ENCODE data around the gene FAT3.

The FAT3 gene

DNA sequence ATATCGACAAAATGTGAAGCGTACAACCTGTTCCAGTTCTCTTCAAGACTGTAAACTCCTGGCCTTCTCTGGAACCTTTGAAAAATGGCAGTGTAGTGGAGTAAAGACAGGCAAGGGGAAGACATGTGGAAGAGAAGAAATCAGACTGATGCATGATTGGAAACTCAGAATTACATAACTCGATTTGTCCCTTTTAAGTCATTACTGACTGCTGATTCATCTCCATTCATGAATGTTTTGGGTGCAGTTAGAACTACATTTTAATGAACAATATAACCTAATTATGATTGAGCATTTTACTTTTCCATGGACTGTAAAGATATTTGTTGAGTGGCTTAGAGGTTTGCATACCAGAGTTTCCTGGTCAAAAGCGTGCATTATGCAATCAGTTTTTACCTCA, 32.9 kb downstream of the FAT3 start:
- ChIA-PET POLR2A (no interaction called here), CTCF (no interaction called here)
- H3K4me3 ChIP-seq (ENCODE audit: low read depth, low read length) = no peak overlapping the region
- no peak for DNase-seq (ENCODE audit: low read depth, low spot score)
- TF ChIP-seq, protein P1, sequence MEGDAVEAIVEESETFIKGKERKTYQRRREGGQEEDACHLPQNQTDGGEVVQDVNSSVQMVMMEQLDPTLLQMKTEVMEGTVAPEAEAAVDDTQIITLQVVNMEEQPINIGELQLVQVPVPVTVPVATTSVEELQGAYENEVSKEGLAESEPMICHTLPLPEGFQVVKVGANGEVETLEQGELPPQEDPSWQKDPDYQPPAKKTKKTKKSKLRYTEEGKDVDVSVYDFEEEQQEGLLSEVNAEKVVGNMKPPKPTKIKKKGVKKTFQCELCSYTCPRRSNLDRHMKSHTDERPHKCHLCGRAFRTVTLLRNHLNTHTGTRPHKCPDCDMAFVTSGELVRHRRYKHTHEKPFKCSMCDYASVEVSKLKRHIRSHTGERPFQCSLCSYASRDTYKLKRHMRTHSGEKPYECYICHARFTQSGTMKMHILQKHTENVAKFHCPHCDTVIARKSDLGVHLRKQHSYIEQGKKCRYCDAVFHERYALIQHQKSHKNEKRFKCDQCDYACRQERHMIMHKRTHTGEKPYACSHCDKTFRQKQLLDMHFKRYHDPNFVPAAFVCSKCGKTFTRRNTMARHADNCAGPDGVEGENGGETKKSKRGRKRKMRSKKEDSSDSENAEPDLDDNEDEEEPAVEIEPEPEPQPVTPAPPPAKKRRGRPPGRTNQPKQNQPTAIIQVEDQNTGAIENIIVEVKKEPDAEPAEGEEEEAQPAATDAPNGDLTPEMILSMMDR (IDR thresholded peaks at IDR 0.05; ENCODE audit: insufficient read depth, low read length, missing control alignments) = no peak

DNA sequence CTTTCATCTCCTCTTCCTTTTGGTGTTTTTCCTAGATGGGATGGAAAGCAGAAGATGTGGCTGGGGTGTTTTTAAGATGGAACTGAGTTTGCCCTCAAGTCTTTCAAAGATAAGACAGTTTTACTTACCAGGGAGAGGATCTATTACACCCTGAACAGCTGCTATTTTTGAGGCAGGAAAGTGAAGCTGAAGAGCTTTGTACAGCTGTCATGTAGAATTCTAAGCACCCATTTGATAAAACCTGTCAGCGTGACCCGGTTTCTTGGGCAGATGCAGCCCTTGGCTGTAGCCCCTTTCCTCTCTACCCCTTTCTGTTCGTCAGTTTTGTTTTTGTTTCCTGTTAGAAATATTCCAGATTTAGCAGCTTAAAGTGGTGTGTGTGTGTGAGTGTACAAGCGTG, 35.2 kb downstream of the FAT3 start:
- DNase-seq (ENCODE audit: low read depth, low spot score) = no peak
- TF ChIP-seq, protein P1 (IDR thresholded peaks at IDR 0.05; ENCODE audit: insufficient read depth, low read length, missing control alignments) = no peak
- CTCF ChIA-PET = no interaction called here
- no peak overlapping the region for H3K4me3 ChIP-seq (ENCODE audit: low read depth, low read length)
- POLR2A ChIA-PET = interaction anchor here (0.5 kb wide), 1 partner anchor 1426 kb away, joined by 3 read pairs; no protein-coding TSS in a partner anchor

DNA sequence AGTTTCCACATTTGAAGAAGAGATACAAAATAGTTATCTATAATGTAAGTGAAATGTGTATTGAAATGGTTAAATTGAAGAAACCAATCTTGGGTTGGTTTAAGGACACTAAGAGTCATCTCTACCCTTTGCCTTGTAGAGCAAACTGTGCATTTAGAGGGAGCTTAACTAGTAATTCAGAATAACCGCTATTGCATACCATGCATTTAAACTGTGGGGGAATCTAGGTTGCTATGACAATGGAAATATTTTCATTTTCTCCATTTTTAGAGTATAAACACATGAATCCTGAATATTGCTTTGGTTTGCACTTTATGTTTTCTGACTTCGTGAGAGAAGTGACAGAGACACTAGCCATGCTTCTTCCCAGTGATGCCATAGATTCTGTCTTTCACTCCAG, 39.7 kb downstream of the FAT3 start:
- TF ChIP-seq, protein P1 (IDR thresholded peaks at IDR 0.05; ENCODE audit: insufficient read depth, low read length, missing control alignments) = no peak
- CTCF ChIA-PET = no interaction called here
- H3K4me3 ChIP-seq (ENCODE audit: low read depth, low read length) = no peak overlapping the region

DNA sequence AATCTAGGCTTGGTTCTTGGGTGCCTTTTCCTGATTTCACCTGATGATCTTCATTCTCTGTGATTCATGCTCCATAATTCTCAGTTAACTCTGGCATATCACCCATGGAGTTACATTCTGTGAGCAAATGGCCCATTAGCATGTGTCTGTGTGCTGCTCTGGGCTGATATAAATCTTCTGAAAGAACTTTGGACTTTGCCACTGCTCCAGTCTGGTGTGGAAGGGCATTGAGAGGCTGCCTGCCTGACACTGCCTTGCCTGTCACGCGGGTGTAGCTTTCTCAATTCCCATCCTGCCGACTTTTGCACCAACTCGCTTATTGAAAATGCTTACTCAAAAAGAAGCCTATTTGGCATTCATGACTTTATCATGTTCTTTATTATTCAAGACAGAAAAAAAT, 42.2 kb downstream of the FAT3 start:
- H3K4me3 ChIP-seq (ENCODE audit: low read depth, low read length) = no peak overlapping the region
- CTCF ChIA-PET = interaction anchor here (1.9 kb wide), 1 partner anchor 13 kb away, joined by 4 read pairs; no protein-coding TSS in a partner anchor
- TF ChIP-seq, protein P1 (IDR thresholded peaks at IDR 0.05; ENCODE audit: insufficient read depth, low read length, missing control alignments) = no peak
- no peak for DNase-seq (ENCODE audit: low read depth, low spot score)
- POLR2A ChIA-PET = no interaction called here

More for the DNA sequence above, 39.7 kb downstream of the FAT3 start:
- POLR2A ChIA-PET = no interaction called here
- DNase-seq (ENCODE audit: low read depth, low spot score) = no peak

DNA sequence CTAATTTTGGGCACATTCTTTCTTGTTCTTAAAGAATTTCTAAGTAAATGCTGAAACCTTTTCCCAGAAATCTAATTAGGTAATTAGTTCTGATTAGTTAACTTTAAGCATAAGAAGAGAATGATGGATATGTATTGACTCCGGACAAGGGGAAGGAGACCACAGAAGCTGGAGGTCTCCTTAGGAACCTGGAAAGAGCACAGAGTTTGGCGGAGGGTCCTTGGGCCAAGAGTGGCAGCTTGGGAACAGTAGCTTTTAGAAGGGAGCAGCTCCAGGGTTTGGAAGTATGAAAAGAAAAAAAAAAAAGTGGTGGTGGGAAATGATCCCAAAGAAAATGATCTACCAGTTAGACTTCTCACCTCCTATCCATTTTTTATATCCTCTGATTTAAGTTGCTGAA, 42.7 kb downstream of the FAT3 start:
- no peak overlapping the region for H3K4me3 ChIP-seq (ENCODE audit: low read depth, low read length)
- POLR2A ChIA-PET = no interaction called here
- no peak for DNase-seq (ENCODE audit: low read depth, low spot score)
- TF ChIP-seq, protein P1 (IDR thresholded peaks at IDR 0.05; ENCODE audit: insufficient read depth, low read length, missing control alignments) = no peak
- CTCF ChIA-PET = interaction anchor here (1.9 kb wide), 1 partner anchor 13 kb away, joined by 4 read pairs; no protein-coding TSS in a partner anchor

DNA sequence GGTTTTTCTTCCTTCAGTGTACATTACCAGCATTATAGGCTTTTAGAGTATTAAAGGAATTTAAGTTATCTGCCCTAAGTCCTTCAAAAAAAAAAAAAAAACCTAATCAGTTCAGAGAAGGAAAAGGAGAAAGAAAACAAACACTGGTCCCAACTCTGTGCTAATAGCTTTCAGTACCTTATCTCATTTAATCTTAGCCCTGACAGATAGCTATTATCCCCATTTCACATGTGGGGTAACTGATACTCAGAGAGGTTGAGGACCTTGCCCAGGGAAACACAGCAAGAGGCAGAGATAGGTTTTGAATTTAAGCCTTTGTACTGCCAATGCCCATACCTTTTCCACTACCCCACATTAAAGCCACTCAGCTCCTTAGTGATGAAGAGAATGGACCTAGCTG, 43.4 kb downstream of the FAT3 start:
- DNase-seq (ENCODE audit: low read depth, low spot score) = no peak
- TF ChIP-seq, protein P1 (IDR thresholded peaks at IDR 0.05; ENCODE audit: insufficient read depth, low read length, missing control alignments) = no peak
- POLR2A ChIA-PET = interaction anchor here (0.5 kb wide), 1 partner anchor 41 kb away, joined by 3 read pairs; no protein-coding TSS in a partner anchor
- no peak overlapping the region for H3K4me3 ChIP-seq (ENCODE audit: low read depth, low read length)
- CTCF ChIA-PET = interaction anchor here (1.0 to 3.0 kb wide), 2 partner anchors 9 to 14 kb away, joined by 3 to 9 read pairs; no protein-coding TSS in a partner anchor

Measured in AG04449 (cell line).